Erythroblast (primary cell): Measurements from ENCODE around the gene GMDS.

Experiments used
- GATA1 ChIP-seq: IDR thresholded peaks from 2 replicates; pipeline ENCODE4 v1.6.1; 2011; ENCODE audit warnings: low read depth, mild to moderate bottlenecking, control low read depth, low read length, moderate library complexity
- POLR2A ChIP-seq: IDR thresholded peaks from 2 replicates; pipeline ENCODE4 v1.6.1; 2011; ENCODE audit warnings: mild to moderate bottlenecking, low read length

GRCh38 chr6:1584996-1585668 is 660.3 kb downstream of the GMDS start:
- TF ChIP-seq POLR2A (no peak), GATA1 (no peak)
